Liver (tissue), 3 donors: ENCODE measurements around the gene SRC.

Experiments
- ATF3 ChIP-seq: IDR thresholded peaks from 2 replicates; pipeline ENCODE4 v1.6.1; 2016; ENCODE audit warnings: antibody characterized with exemption
- CTCF ChIP-seq: fragments of 150-350 bp; IDR thresholded peaks from 2 replicates; pipeline ENCODE4 v1.5.1; 2017; ENCODE audit warnings: improper control_type of control experiment, low read depth, low read length; ENCODE audit not compliant: missing input control
- EGR1 ChIP-seq, 2 donors: IDR thresholded peaks; 2 replicates each; pipeline ENCODE4 v1.6.1; 2016 to 2018; ENCODE audit warnings: antibody characterized with exemption in 2 of 2, low read depth in 2 of 2
- HNF4G ChIP-seq: IDR thresholded peaks from 2 replicates; pipeline ENCODE4 v1.6.1; 2016; ENCODE audit warnings: antibody characterized with exemption
- JUND ChIP-seq, 2 donors: IDR thresholded peaks; 2 replicates each; pipeline ENCODE4 v1.6.1; 2016; ENCODE audit warnings: antibody characterized with exemption in 2 of 2
- MAX ChIP-seq: IDR thresholded peaks from 2 replicates; pipeline ENCODE4 v1.6.1; 2016; ENCODE audit warnings: antibody characterized with exemption
- RAD21 ChIP-seq, 2 donors: IDR thresholded peaks; 2 replicates each; pipeline ENCODE4 v1.6.1; 2016; ENCODE audit warnings: antibody characterized with exemption in 2 of 2, mild to moderate bottlenecking in 2 of 2
- REST ChIP-seq: IDR thresholded peaks from 2 replicates; pipeline ENCODE4 v1.6.1; 2016; ENCODE audit warnings: antibody characterized with exemption, mild to moderate bottlenecking
- RXRA ChIP-seq, 2 donors: IDR thresholded peaks; 2 replicates each; pipeline ENCODE4 v1.6.1; 2017 to 2018; ENCODE audit warnings: antibody characterized with exemption in 2 of 2, mild to moderate bottlenecking in 1 of 2
- SP1 ChIP-seq: IDR thresholded peaks from 2 replicates; pipeline ENCODE4 v1.6.1; 2018; ENCODE audit warnings: antibody characterized with exemption, mild to moderate bottlenecking
- TAF1 ChIP-seq: conservative IDR thresholded peaks from 2 replicates; pipeline ENCODE4 v1.6.1; 2016; ENCODE audit warnings: antibody characterized with exemption, mild to moderate bottlenecking
- YY1 ChIP-seq: IDR thresholded peaks from 2 replicates; pipeline ENCODE4 v1.6.1; 2016; ENCODE audit warnings: antibody characterized with exemption, mild to moderate bottlenecking
- ZBTB33 ChIP-seq: IDR thresholded peaks from 2 replicates; pipeline ENCODE4 v1.6.1; 2016; ENCODE audit warnings: antibody characterized with exemption
- donor health status: healthy.
- donor health status: healthy.

- TF ChIP-seq RXRA (IDR thresholded peaks at IDR 0.05) (no peak), CTCF (no peak), ATF3 (no peak), RAD21 (IDR thresholded peaks at IDR 0.05) (no peak), ZBTB33 (no peak), REST (no peak), MAX (no peak), TAF1 (no peak), JUND (IDR thresholded peaks at IDR 0.05) (no peak), YY1 (no peak), SP1 (no peak), EGR1 (IDR thresholded peaks at IDR 0.05; ENCODE audit: low read depth in 2 of 2) (no peak), HNF4G (no peak)
Observed at GRCh38 chr20:37445041-37445440, 99.1 kb downstream of the SRC start.
